ENCODE results near the gene C10orf90. TPM values are rescaled to one million over a fixed set of nuclear protein-coding genes. Genes with fewer than 3 reads are reported as not detected.
"Not testable (repeated sequence)": the region's sequence is repeated elsewhere in the genome, so short reads cannot be mapped to it uniquely, and the experiment has no call there.

Gene C10orf90
- total RNA-seq, 1 experiment from 2014 or later, result 0.67 TPM

DNA sequence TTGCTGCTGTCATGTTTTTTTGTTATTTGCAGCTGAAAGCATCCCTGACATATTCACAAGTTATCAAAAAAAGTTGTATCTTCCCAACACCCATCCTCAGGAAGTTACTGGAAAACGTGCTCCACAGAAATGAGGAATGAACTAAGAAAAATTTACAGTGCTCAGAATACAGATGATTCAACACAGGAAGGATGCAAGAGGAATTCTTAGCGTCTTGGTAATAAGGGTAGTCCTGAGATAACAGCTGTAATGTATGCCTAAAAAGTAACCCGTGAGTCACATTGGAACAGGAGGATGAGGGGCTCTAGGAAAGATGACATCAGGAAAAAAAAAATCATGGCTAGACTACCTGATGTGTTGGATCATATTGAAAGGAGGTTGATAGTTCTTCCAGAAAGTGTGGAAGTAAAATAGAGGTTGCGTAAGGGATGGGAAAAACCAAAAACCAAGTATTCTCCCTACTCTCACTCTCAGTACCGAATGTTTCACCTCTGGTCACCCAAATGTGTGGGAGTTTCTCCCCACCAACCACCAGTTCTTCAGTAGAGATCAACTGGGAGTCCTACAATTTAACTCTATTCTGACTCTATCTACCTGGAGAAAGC lies 286.1 kb downstream of the C10orf90 start:
- CTCF ChIA-PET, result no interaction called here
- no peaks in the 10 kb centered on the region for H3K36me3 ChIP-seq (ENCODE audit: control insufficient read depth, insufficient read depth, low read length)
- ATAC-seq, result no peak

DNA sequence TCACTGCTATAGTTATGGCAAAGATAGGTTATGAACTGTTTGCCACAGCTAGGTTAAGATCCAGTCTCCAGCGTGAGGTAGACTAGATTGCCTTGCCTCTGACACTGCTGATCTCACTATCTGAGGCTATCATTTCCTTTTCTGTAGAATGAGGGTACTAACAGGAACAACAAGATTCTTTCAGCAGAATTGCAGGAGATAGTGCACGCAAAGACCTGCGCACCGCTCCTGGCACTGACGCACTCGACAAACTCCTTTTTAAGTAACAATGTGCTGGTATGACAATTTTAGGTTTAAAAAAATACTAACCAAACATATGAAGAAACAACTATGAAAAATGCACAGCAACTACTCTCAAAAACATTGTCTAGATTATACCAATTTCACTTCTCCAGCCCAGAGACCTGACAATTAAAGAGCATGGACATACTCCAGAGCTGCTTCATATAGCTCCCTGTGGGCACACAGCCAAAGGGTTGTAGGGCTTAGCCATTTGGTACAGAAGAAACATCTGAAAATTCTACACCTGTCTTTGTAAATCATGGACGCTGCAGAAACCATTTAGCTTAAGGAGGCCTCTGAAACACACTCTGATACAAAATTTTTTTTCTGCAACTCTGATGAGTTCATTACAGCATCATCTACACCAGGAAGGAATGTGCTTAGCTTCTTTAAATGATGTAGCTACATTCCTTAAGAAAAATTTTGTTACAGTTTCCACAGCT lies 290.0 kb downstream of the C10orf90 start:
- DNase-seq (ENCODE audit: low read depth, low spot score), result no peak
- no peak for ATAC-seq
- H3K4me3 ChIP-seq (ENCODE audit: low read depth in 2 of 2, low read length in 2 of 2), result no peak overlapping the region
- H3K27me3 ChIP-seq (ENCODE audit: control insufficient read depth, insufficient read depth, low read length), result no peaks in the 10 kb centered on the region
- ChIA-PET POLR2A (no interaction called here), CTCF (no interaction called here)
- peaks cover 18% of the 10 kb centered on the region; the same call in 1 of the 2 replicates for H3K9me3 ChIP-seq (ENCODE audit: control insufficient read depth, insufficient read depth, low read depth, low read length)
- TF ChIP-seq, protein P1, sequence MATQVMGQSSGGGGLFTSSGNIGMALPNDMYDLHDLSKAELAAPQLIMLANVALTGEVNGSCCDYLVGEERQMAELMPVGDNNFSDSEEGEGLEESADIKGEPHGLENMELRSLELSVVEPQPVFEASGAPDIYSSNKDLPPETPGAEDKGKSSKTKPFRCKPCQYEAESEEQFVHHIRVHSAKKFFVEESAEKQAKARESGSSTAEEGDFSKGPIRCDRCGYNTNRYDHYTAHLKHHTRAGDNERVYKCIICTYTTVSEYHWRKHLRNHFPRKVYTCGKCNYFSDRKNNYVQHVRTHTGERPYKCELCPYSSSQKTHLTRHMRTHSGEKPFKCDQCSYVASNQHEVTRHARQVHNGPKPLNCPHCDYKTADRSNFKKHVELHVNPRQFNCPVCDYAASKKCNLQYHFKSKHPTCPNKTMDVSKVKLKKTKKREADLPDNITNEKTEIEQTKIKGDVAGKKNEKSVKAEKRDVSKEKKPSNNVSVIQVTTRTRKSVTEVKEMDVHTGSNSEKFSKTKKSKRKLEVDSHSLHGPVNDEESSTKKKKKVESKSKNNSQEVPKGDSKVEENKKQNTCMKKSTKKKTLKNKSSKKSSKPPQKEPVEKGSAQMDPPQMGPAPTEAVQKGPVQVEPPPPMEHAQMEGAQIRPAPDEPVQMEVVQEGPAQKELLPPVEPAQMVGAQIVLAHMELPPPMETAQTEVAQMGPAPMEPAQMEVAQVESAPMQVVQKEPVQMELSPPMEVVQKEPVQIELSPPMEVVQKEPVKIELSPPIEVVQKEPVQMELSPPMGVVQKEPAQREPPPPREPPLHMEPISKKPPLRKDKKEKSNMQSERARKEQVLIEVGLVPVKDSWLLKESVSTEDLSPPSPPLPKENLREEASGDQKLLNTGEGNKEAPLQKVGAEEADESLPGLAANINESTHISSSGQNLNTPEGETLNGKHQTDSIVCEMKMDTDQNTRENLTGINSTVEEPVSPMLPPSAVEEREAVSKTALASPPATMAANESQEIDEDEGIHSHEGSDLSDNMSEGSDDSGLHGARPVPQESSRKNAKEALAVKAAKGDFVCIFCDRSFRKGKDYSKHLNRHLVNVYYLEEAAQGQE (IDR thresholded peaks at IDR 0.05; ENCODE audit: insufficient read depth in 1 of 2, low read depth in 2 of 2, low read length in 1 of 2), result no peak
- TF ChIP-seq SIN3A (IDR thresholded peaks at IDR 0.05; ENCODE audit: borderline replicate concordance, insufficient read depth, low read depth, low read length), result no peak
- no peak for TF ChIP-seq TCF7L2 (IDR thresholded peaks at IDR 0.05; ENCODE audit: low read depth, low read length)
- TF ChIP-seq POLR2AphosphoS5 (IDR thresholded peaks at IDR 0.05; ENCODE audit: low read depth, low read length), result no peak
- TF ChIP-seq, protein P2, sequence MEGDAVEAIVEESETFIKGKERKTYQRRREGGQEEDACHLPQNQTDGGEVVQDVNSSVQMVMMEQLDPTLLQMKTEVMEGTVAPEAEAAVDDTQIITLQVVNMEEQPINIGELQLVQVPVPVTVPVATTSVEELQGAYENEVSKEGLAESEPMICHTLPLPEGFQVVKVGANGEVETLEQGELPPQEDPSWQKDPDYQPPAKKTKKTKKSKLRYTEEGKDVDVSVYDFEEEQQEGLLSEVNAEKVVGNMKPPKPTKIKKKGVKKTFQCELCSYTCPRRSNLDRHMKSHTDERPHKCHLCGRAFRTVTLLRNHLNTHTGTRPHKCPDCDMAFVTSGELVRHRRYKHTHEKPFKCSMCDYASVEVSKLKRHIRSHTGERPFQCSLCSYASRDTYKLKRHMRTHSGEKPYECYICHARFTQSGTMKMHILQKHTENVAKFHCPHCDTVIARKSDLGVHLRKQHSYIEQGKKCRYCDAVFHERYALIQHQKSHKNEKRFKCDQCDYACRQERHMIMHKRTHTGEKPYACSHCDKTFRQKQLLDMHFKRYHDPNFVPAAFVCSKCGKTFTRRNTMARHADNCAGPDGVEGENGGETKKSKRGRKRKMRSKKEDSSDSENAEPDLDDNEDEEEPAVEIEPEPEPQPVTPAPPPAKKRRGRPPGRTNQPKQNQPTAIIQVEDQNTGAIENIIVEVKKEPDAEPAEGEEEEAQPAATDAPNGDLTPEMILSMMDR (IDR thresholded peaks at IDR 0.05), result no peak
- H3K4me1 ChIP-seq (ENCODE audit: control insufficient read depth, insufficient read depth, low read length), result no peaks in the 10 kb centered on the region
- in situ Hi-C loops (cut with HindIII; ENCODE audit: low pct_unique_long_range_greater_than_20kb, low sequenced_read_pairs) (no loop called here), intact Hi-C loops (cut with micrococcal nuclease; ENCODE audit: unreplicated experiment) (loop anchor here (10.0 kb wide), 1 partner anchor 396 kb away; no protein-coding TSS in a partner anchor)
- no peaks in the 10 kb centered on the region for H3K36me3 ChIP-seq (ENCODE audit: control insufficient read depth, insufficient read depth, low read length)
- H3K27ac ChIP-seq (ENCODE audit: low read length), result no peak overlapping the region
- BruUV-seq (replicated peaks), result no TSS peak

More for the DNA sequence above, 286.1 kb downstream of the C10orf90 start:
- no peaks in the 10 kb centered on the region for H3K27me3 ChIP-seq (ENCODE audit: control insufficient read depth, insufficient read depth, low read length)
- BruUV-seq (replicated peaks), result no TSS peak
- no peak overlapping the region for H3K4me3 ChIP-seq (ENCODE audit: low read depth in 2 of 2, low read length in 2 of 2)
- DNase-seq (ENCODE audit: low read depth, low spot score), result no peak
- no peak overlapping the region for H3K27ac ChIP-seq (ENCODE audit: low read length)
- in situ Hi-C loops (cut with HindIII; ENCODE audit: low pct_unique_long_range_greater_than_20kb, low sequenced_read_pairs), result no loop called here
- H3K9me3 ChIP-seq (ENCODE audit: control insufficient read depth, insufficient read depth, low read depth, low read length), result peaks cover 12% of the 10 kb centered on the region; the same call in 1 of the 2 replicates
- TF ChIP-seq, protein P2 (IDR thresholded peaks at IDR 0.05), result no peak
- TF ChIP-seq POLR2AphosphoS5 (IDR thresholded peaks at IDR 0.05; ENCODE audit: low read depth, low read length), result no peak
- TF ChIP-seq, protein P1 (IDR thresholded peaks at IDR 0.05; ENCODE audit: insufficient read depth in 1 of 2, low read depth in 2 of 2, low read length in 1 of 2), result no peak
- TF ChIP-seq SIN3A (IDR thresholded peaks at IDR 0.05; ENCODE audit: borderline replicate concordance, insufficient read depth, low read depth, low read length), result no peak
- no peak for TF ChIP-seq TCF7L2 (IDR thresholded peaks at IDR 0.05; ENCODE audit: low read depth, low read length)
- POLR2A ChIA-PET, result no interaction called here
- intact Hi-C loops (cut with micrococcal nuclease; ENCODE audit: unreplicated experiment), result loop anchor here (10.0 kb wide), 1 partner anchor 400 kb away; no protein-coding TSS in a partner anchor
- no peaks in the 10 kb centered on the region for H3K4me1 ChIP-seq (ENCODE audit: control insufficient read depth, insufficient read depth, low read length)

DNA sequence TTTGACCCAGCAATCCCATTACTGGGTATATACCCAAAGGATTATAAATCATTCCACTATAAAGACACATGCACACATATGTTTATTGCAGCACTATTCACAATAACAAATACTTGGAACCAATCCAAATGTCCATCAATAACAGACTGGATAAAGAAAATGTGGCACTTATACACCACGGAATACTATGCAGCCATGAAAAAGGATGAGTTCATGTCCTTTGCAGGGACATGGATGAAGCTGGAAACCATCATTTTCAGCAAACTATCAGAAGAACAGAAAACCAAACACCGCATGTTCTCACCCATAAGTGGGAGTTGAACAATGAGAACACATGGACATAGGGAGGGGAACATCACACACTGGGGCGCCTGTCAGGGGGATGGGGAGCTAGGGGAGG lies 291.3 kb downstream of the C10orf90 start:
- DNase-seq (ENCODE audit: low read depth, low spot score); H3K36me3 ChIP-seq (ENCODE audit: control insufficient read depth, insufficient read depth, low read length); H3K4me1 ChIP-seq (ENCODE audit: control insufficient read depth, insufficient read depth, low read length); H3K27me3 ChIP-seq (ENCODE audit: control insufficient read depth, insufficient read depth, low read length); in situ Hi-C loops (cut with HindIII; ENCODE audit: low pct_unique_long_range_greater_than_20kb, low sequenced_read_pairs); H3K27ac ChIP-seq (ENCODE audit: low read length); intact Hi-C loops (cut with micrococcal nuclease; ENCODE audit: unreplicated experiment); H3K4me3 ChIP-seq (ENCODE audit: low read depth in 2 of 2, low read length in 2 of 2); BruUV-seq (replicated peaks); POLR2A ChIA-PET; CTCF ChIA-PET; ATAC-seq: not testable (repeated sequence)
- H3K9me3 ChIP-seq (ENCODE audit: control insufficient read depth, insufficient read depth, low read depth, low read length), result peaks cover 21% of the 10 kb centered on the region; the same call in 1 of the 2 replicates
